Neutrophil (primary cell): ENCODE results near the gene AHCTF1.
"Not testable (repeated sequence)": the region's sequence is repeated elsewhere in the genome, so short reads cannot be mapped to it uniquely, and the experiment has no call there.

ENCODE experiments used
- H3K27ac ChIP-seq: fragments of 200-600 bp; sonication (generic); 2 replicates; pipeline ENCODE4 v1.5.1; 2016; ENCODE audit warnings: mild to moderate bottlenecking, moderate library complexity
- H3K27me3 ChIP-seq: fragments of 200-600 bp; sonication (generic); 2 replicates; pipeline ENCODE4 v1.6.0; 2016; ENCODE audit warnings: mild to moderate bottlenecking
- H3K36me3 ChIP-seq: fragments of 200-600 bp; sonication (generic); 2 replicates; pipeline ENCODE4 v1.5.1; 2017
- H3K4me1 ChIP-seq, 2 experiments: fragments of 200-600 bp in 1 of 2; sonication (generic) in 1 of 2; 1 replicate in 1 of 2; 2 replicates in 1 of 2; pipeline versions ENCODE4 v1.5.1 to v1.6.1; 2013 to 2016; ENCODE audit warnings: low read depth in 1 of 2, low read length in 1 of 2, mild to moderate bottlenecking in 1 of 2, moderate library complexity in 1 of 2; ENCODE audit not compliant: control insufficient read depth in 1 of 2, insufficient read depth in 1 of 2
- H3K4me3 ChIP-seq, 2 experiments: fragments of 200-600 bp in 1 of 2; sonication (generic) in 1 of 2; 1 replicate in 1 of 2; 2 replicates in 1 of 2; pipeline ENCODE4 v1.5.1; 2013 to 2016; ENCODE audit warnings: low read depth in 1 of 2, low read length in 1 of 2, mild to moderate bottlenecking in 1 of 2, moderate library complexity in 1 of 2
- H3K9me3 ChIP-seq: fragments of 200-600 bp; sonication (generic); 2 replicates; pipeline ENCODE4 v1.5.1; 2016
- CTCF ChIP-seq: fragments of 200-600 bp; sonication (generic); IDR thresholded peaks from 2 replicates; pipeline ENCODE4 v1.5.1; 2016; ENCODE audit warnings: antibody characterized with exemption

The AHCTF1 gene

DNA sequence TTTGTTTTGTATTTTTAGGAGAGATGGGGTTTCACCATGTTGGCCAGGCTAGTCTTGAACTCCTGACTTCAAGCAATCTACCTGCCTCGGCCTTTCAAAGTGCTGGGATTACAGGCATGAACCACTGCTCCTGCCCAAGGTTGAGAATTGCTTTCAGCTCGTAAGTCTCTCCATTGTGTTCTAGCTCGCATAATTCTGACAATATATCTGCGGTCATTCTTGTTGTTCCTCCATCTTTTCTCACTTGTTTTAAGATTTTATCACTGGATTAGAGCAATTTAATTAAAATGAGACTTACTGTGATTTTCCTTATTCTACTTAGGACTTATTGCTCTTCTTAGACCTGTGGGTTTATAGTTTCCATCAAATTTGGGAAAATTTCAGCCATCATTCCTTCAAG is 102.9 kb downstream of the AHCTF1 start:
- H3K27ac ChIP-seq: no peak overlapping the region
- peaks cover 2 to 4% of the 10 kb centered on the region in 2 experiments for H3K4me1 ChIP-seq
- no peaks in the 10 kb centered on the region for H3K27me3 ChIP-seq
- no peak for TF ChIP-seq CTCF
- H3K4me3 ChIP-seq: no peak overlapping the region
- no peaks in the 10 kb centered on the region for H3K36me3 ChIP-seq
- peaks cover 13% of the 10 kb centered on the region for H3K9me3 ChIP-seq

DNA sequence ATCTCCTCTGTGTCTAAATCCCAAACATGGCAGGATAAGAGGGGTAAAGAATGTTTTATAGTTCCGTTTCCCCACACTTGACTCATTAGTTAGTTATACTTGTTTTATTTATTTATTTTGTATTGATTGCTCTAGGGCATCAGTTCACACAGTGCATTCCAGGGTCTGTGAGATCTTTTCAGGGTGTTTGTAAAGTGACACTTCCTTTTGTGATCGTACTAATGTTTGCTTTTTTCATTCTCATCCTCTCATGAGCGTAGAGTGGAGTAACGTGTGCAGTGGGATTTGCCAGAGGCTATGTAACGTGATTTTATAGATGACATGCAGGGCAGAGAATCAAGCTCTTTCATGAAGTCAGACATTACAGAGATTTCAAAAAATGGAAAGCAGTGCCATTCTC is 104.4 kb downstream of the AHCTF1 start:
- Histone ChIP-seq H3K4me1 (no peaks in the 10 kb centered on the region), H3K36me3 (no peaks in the 10 kb centered on the region), H3K27ac (no peak overlapping the region), H3K9me3 (peaks cover 13% of the 10 kb centered on the region), H3K4me3 (no peak overlapping the region), H3K27me3 (no peaks in the 10 kb centered on the region)
- TF ChIP-seq CTCF: no peak

GRCh38 chr1:246825557-246826175 is 106.1 kb downstream of the AHCTF1 start:
- Histone ChIP-seq H3K4me1 (no peaks in the 10 kb centered on the region), H3K4me3 (no peak overlapping the region), H3K27ac (no peak overlapping the region), H3K27me3 (no peaks in the 10 kb centered on the region), H3K36me3 (no peaks in the 10 kb centered on the region), H3K9me3 (peaks cover 13% of the 10 kb centered on the region)
- TF ChIP-seq CTCF: no peak

- Histone ChIP-seq H3K27ac (no peak overlapping the region), H3K9me3 (peaks cover 10% of the 10 kb centered on the region), H3K36me3 (no peaks in the 10 kb centered on the region), H3K4me1 (no peaks in the 10 kb centered on the region), H3K4me3 (no peak overlapping the region), H3K27me3 (no peaks in the 10 kb centered on the region)
- TF ChIP-seq CTCF: no peak
Observed at GRCh38 chr1:246824541-246824940, 107.2 kb downstream of the AHCTF1 start.

- not testable (repeated sequence) for H3K27ac ChIP-seq, H3K27me3 ChIP-seq, H3K36me3 ChIP-seq, H3K9me3 ChIP-seq, H3K4me1 ChIP-seq, H3K4me3 ChIP-seq
Observed at GRCh38 chr1:246822154-246822553, 109.6 kb downstream of the AHCTF1 start.

GRCh38 chr1:246820666-246821065 is 111.1 kb downstream of the AHCTF1 start:
- no peaks in the 10 kb centered on the region for H3K4me1 ChIP-seq
- no peaks in the 10 kb centered on the region for H3K9me3 ChIP-seq
- TF ChIP-seq CTCF: no peak
- no peak overlapping the region for H3K4me3 ChIP-seq
- H3K27me3 ChIP-seq: no peaks in the 10 kb centered on the region
- no peak overlapping the region for H3K27ac ChIP-seq
- H3K36me3 ChIP-seq: no peaks in the 10 kb centered on the region

- H3K36me3 ChIP-seq, H3K27me3 ChIP-seq, H3K9me3 ChIP-seq, H3K4me3 ChIP-seq, H3K27ac ChIP-seq, H3K4me1 ChIP-seq: not testable (repeated sequence)
Observed at GRCh38 chr1:246817778-246818177, 114.0 kb downstream of the AHCTF1 start.
